ENCODE data around the gene NPB. TPM values are rescaled to one million over a fixed set of nuclear protein-coding genes. Genes with fewer than 3 reads are reported as not detected.

The NPB gene
- total RNA-seq, 3 donors from 2014 or later (not counting 1 experiment from before 2014, with no cell fraction given) = 0.18 to 0.31 TPM; not detected in 1

- ATAC-seq (no peak), DNase-seq (no peak)
- intact Hi-C loops (cut with micrococcal nuclease) = no loop called here
- Histone ChIP-seq H3K9me3 (ENCODE audit: control insufficient read depth, insufficient read depth, low read length) (no peaks in the 10 kb centered on the region), H3K27ac (ENCODE audit: low read length) (no peak overlapping the region), H3K36me3 (ENCODE audit: control insufficient read depth, insufficient read depth, low read length) (peaks cover 18% of the 10 kb centered on the region), H3K27me3 (ENCODE audit: control insufficient read depth, insufficient read depth, low read length) (no peaks in the 10 kb centered on the region), H3K4me3 (ENCODE audit: low read length) (no peak overlapping the region), H3K4me1 (ENCODE audit: control insufficient read depth, insufficient read depth, low read length) (peaks cover 50% of the 10 kb centered on the region)
- peak overlapping the region; percentile 72 for H3K4me3 Mint-ChIP-seq
- peak overlapping the region; percentile 85 to 86 for H3K27ac Mint-ChIP-seq
- H3K9me3 Mint-ChIP-seq = no peaks in the 10 kb centered on the region
- WGBS (ENCODE audit: insufficient coverage) = 91% methylated on average over 6 of the region's 6 CpGs
- TF ChIP-seq, protein P1, sequence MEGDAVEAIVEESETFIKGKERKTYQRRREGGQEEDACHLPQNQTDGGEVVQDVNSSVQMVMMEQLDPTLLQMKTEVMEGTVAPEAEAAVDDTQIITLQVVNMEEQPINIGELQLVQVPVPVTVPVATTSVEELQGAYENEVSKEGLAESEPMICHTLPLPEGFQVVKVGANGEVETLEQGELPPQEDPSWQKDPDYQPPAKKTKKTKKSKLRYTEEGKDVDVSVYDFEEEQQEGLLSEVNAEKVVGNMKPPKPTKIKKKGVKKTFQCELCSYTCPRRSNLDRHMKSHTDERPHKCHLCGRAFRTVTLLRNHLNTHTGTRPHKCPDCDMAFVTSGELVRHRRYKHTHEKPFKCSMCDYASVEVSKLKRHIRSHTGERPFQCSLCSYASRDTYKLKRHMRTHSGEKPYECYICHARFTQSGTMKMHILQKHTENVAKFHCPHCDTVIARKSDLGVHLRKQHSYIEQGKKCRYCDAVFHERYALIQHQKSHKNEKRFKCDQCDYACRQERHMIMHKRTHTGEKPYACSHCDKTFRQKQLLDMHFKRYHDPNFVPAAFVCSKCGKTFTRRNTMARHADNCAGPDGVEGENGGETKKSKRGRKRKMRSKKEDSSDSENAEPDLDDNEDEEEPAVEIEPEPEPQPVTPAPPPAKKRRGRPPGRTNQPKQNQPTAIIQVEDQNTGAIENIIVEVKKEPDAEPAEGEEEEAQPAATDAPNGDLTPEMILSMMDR (IDR thresholded peaks at IDR 0.05) = no peak
- peaks cover 26 to 48% of the 10 kb centered on the region in 2 donors for H3K4me1 Mint-ChIP-seq
- H3K27me3 Mint-ChIP-seq (ENCODE audit: low read depth in 2 of 2) = peaks cover 0 to 3% of the 10 kb centered on the region in 2 donors
- H3K36me3 Mint-ChIP-seq = no peaks in the 10 kb centered on the region
These were observed 38.8 kb upstream of the NPB start for GRCh38 chr17:81863123-81863675.

DNA sequence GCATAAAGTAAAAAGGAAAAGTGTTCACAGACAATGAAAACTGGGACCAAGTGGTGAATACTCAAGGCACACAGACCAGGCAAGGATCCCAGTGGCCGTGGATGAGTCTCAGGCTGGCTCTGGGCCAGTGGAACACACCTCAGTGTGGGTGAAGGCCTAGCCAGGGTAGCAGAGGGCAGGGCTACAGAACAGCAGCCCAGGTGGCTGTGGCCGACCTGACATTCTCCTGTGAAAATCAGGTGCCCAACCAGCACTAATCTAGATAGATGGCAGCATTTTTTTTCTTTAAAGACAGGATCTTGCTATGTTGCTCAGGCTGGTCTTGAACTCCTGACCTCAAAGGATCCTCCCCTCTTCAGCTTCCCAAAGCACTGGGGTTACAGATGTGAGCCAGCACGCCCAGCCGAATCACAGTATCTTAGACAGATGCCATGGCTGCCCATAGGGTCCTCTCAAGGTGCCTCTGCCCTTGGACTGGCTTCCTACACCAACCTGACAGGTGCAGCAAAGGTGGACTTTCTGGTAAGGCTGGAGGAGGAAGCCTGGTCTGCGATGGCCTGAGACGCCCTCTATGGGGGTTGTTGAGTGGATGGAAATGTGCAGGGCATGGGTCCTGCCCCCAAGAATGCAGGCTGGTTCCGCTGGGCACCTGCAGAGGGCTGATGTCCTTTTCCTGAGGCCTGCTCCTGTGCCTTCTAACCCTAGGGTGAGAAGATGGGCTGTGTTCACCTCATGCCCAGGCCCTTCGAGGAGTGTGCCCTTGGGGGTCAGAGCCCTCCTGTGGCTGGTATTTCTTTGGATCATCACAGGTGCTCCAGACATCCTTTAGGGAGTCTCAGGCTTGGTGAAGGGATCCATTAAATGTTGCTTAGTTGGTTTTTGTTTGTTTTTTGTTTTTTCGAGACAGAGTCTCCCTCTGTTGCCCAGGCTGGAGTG lies 37.9 kb upstream of the NPB start:
- DNase-seq (no peak), ATAC-seq (no peak)
- no peak overlapping the region for H3K4me3 ChIP-seq (ENCODE audit: low read length)
- peaks cover 0 to 3% of the 10 kb centered on the region in 2 donors for H3K27me3 Mint-ChIP-seq (ENCODE audit: low read depth in 2 of 2)
- H3K9me3 ChIP-seq (ENCODE audit: control insufficient read depth, insufficient read depth, low read length) = no peaks in the 10 kb centered on the region
- H3K9me3 Mint-ChIP-seq = no peaks in the 10 kb centered on the region
- H3K4me3 Mint-ChIP-seq = peak overlapping the region; percentile 72
- intact Hi-C loops (cut with micrococcal nuclease) = no loop called here
- peaks cover 23 to 50% of the 10 kb centered on the region in 2 donors for H3K4me1 Mint-ChIP-seq
- H3K36me3 ChIP-seq (ENCODE audit: control insufficient read depth, insufficient read depth, low read length) = peaks cover 19% of the 10 kb centered on the region
- TF ChIP-seq, protein P1 (IDR thresholded peaks at IDR 0.05) = no peak
- WGBS (ENCODE audit: insufficient coverage) = 91% methylated on average over 9 of the region's 9 CpGs
- H3K36me3 Mint-ChIP-seq = no peaks in the 10 kb centered on the region
- H3K27me3 ChIP-seq (ENCODE audit: control insufficient read depth, insufficient read depth, low read length) = no peaks in the 10 kb centered on the region
- H3K4me1 ChIP-seq (ENCODE audit: control insufficient read depth, insufficient read depth, low read length) = peaks cover 45% of the 10 kb centered on the region
- peak overlapping the region; percentile 85 to 86 for H3K27ac Mint-ChIP-seq
- H3K27ac ChIP-seq (ENCODE audit: low read length) = no peak overlapping the region

DNA sequence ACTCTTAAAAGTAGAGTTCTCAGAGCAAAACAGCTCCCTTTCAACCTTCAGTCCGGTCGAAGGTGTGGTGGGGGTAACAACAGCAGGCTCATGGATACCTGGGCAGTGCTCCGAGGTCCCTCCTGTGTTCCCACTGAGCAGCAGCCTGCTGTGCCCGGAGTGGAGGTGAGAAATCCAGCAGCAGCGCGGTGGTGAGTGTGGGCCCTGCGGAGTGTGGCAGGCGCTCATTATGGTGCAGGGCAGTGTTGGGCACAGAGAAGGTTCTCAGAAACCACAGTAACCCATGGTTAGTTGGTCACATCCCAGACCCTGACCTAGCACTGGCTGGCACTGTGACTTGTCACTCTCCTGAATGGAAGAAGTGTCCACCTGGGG lies 36.7 kb upstream of the NPB start:
- Mint-ChIP-seq H3K36me3 (no peaks in the 10 kb centered on the region), H3K4me1 (peaks cover 23 to 55% of the 10 kb centered on the region in 2 donors), H3K9me3 (no peaks in the 10 kb centered on the region), H3K27ac (peak overlapping the region; percentile 75 to 87), H3K27me3 (ENCODE audit: low read depth in 2 of 2) (peaks cover 0 to 3% of the 10 kb centered on the region in 2 donors), H3K4me3 (peak overlapping the region; percentile 21)
- no peaks in the 10 kb centered on the region for H3K27me3 ChIP-seq (ENCODE audit: control insufficient read depth, insufficient read depth, low read length)
- intact Hi-C loops (cut with micrococcal nuclease) = no loop called here
- peaks cover 49% of the 10 kb centered on the region for H3K4me1 ChIP-seq (ENCODE audit: control insufficient read depth, insufficient read depth, low read length)
- DNase-seq (no peak), ATAC-seq (no peak)
- 95% methylated on average over 8 of the region's 8 CpGs for WGBS (ENCODE audit: insufficient coverage)
- H3K27ac ChIP-seq (ENCODE audit: low read length) = no peak overlapping the region
- no peaks in the 10 kb centered on the region for H3K9me3 ChIP-seq (ENCODE audit: control insufficient read depth, insufficient read depth, low read length)
- H3K4me3 ChIP-seq (ENCODE audit: low read length) = no peak overlapping the region
- H3K36me3 ChIP-seq (ENCODE audit: control insufficient read depth, insufficient read depth, low read length) = peaks cover 28% of the 10 kb centered on the region
- TF ChIP-seq, protein P1 (IDR thresholded peaks at IDR 0.05) = no peak
